Activated CD4-positive, CD25-positive, alpha-beta regulatory T cell (primary cell): ENCODE results near the gene PRAMEF2.
"Not testable (repeated sequence)": the region's sequence is repeated elsewhere in the genome, so short reads cannot be mapped to it uniquely, and the experiment has no call there.

Experiments used
- DNase-seq, 4 experiments: peaks; one replicate each; lab custom pipeline; 2025; lab: John Stamatoyannopoulos, UW

PRAMEF2 gene

GRCh38 chr1:12856786-12857185, at the start of gene PRAMEF2:
TSS of gene PRAMEF2 (plus strand) at chr1:12857086. CDS start at chr1:12859010, 1,924 bp downstream.
- DNase-seq, result not testable (repeated sequence)

- DNase-seq, result no peak
Observed at GRCh38 chr1:12809933-12810332, 47.0 kb upstream of the PRAMEF2 start.

DNA sequence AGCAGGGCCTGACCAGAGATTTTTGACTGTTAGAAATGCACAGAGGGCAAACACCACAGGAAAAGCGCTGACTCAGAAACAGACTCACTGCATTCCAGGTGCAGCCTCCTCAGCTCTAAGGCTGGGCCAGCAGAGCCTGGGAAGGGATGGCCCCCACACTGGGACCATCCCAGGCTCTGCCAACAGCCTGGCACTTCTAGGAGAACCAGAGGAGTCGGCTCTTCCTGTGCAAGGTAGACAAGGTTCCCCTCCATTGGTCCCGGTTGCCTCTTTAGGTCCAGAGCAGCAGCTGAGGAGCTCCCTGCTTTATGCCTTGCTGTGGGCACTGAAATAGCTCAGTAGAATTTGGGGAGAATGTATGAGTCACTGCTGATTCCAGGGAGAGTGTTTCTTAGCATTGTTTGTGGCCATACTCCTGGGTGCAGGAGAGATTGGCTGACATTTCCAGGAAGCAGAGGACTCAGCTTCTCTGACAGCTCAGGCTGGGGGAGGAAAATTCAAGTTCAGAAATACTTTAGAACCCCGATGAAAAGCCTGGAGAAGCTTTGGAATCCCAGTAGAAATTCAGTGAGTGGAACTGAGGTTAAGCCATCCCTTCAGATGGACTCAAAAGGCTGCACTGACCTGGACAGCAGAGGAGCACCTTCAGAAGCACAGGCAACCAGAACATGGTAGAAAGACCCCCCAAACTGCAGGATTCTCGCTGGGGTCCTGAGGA, 46.0 kb upstream of the PRAMEF2 start:
- DNase-seq, result no peak

GRCh38 chr1:12811409-12811784, 45.5 kb upstream of the PRAMEF2 start:
- DNase-seq, result no peak

DNA sequence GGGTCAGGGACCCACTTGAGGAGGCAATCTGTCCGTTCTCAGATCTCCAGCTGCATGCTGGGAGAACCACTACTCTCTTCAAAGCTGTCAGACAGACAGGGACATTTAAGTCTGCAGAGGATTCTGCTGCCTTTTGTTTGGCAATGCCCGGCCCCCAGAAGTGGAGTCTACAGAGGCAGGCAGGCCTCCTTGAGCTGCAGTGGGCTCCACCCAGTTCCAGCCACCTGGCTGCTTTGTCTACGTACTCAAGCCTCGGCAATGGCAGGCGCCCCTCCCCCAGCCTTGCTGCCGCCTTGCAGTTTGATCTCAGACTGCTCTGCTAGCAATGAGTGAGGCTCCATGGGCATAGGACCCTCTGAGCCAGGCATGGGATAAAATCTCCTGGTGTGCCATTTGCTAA, 37.8 kb upstream of the PRAMEF2 start:
- DNase-seq, result not testable (repeated sequence)

DNA sequence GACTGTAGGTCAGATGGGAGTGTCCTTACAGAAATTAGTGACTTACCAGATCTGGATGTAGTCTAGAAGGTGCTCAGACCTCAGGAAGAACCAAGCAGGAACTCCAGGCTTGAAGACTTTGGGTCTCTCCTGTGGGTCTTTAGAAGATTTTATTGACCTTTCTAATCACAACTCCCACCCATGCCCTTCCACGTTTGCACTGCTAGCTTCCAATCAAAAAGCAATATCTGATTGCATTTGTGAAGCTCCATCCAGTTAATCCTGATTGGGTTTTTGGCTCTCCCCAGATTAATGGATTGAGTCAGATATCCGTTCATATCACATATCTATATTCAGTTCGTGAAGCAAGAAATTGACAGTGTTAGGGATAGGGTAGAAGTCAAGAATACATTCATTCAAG, 25.6 kb upstream of the PRAMEF2 start, which contains the start of gene PRAMEF11:
PRAMEF11 (minus strand) TSS at position 101 of the 400 bp plus-strand sequence. CDS start 2,621 bp downstream, outside the sequence.
- not testable (repeated sequence) for DNase-seq

- not testable (repeated sequence) for DNase-seq
Observed at GRCh38 chr1:12833251-12833650, 23.6 kb upstream of the PRAMEF2 start.

GRCh38 chr1:12848620-12849019, 8.3 kb upstream of the PRAMEF2 start, which contains the start of gene HNRNPCL1:
TSS of gene HNRNPCL1 (minus strand) at chr1:12848720. CDS start at chr1:12848289, 431 bp downstream.
- DNase-seq, result not testable (repeated sequence)

GRCh38 chr1:12851779-12852178, 5.1 kb upstream of the PRAMEF2 start:
- no peak for DNase-seq

- not testable (repeated sequence) for DNase-seq
Observed at GRCh38 chr1:12863131-12863880, 6.4 kb downstream of the PRAMEF2 start.

- not testable (repeated sequence) for DNase-seq
Observed at GRCh38 chr1:12878453-12878852, 21.6 kb downstream of the PRAMEF2 start.

DNA sequence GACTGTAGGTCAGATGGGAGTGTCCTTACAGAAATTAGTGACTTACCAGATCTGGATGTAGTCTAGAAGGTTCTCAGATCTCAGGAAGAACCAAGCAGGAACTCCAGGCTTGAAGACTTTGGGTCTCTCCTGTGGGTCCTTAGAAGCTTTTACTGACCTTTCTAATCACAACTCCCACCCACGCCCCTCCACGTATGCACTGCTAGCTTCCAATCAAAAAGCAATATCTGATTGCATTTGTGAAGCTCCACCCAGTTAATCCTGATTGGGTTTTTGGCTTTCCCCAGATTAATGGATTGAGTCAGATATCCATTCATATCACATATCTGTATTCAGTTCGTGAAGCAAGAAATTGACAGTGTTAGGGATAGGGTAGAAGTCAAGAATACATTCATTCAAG, 29.2 kb downstream of the PRAMEF2 start, which contains the start of gene PRAMEF4:
PRAMEF4 (minus strand) TSS at position 101 of the 400 bp plus-strand sequence. CDS start 2,807 bp downstream, outside the sequence.
- DNase-seq, result not testable (repeated sequence)

DNA sequence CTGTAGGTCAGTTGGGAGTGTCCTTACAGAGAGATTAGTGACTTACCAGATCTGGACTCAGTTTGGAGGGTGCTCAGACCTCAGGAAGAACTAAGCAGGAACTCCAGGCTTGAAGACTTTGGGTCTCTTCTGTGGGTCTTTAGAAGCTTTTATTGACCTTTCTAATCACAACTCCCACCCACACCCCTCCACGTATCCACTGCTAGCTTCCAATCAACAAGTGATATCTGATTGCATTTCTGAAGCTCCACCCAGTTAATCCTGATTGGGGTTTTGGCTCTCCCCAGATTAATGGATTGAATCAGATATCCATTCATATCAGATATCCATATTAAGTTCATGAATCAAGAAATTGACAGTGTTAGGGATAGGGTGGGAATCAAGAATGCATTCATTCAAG, 41.3 kb downstream of the PRAMEF2 start, which contains the start of gene PRAMEF10:
PRAMEF10 (minus strand) TSS at position 101 of the 400 bp plus-strand sequence. CDS start 2,423 bp downstream, outside the sequence.
- DNase-seq, result not testable (repeated sequence)

DNA sequence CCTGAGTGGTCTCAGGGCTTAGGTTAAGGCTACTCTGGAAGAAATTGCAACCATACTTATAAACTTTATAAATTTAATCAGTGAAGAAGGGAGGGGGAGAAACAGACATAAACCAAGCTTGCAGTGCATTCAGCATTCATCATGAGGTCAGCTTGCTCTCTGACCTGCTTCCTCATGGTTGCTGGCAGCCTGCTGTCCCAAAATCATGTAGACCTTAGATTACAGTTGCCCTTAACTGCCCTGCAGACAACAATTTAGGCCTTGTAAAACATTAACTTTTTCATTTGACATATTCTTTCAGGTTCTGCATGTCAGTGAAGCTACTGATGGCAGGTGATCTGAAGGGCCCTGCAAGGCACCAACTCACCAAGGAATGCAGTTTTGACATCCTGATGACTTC, 42.3 kb downstream of the PRAMEF2 start:
- not testable (repeated sequence) for DNase-seq

GRCh38 chr1:12903793-12904572, 47.1 kb downstream of the PRAMEF2 start:
- not testable (repeated sequence) for DNase-seq
